ENCODE data around the gene SERPINA5.

The SERPINA5 gene

DNA sequence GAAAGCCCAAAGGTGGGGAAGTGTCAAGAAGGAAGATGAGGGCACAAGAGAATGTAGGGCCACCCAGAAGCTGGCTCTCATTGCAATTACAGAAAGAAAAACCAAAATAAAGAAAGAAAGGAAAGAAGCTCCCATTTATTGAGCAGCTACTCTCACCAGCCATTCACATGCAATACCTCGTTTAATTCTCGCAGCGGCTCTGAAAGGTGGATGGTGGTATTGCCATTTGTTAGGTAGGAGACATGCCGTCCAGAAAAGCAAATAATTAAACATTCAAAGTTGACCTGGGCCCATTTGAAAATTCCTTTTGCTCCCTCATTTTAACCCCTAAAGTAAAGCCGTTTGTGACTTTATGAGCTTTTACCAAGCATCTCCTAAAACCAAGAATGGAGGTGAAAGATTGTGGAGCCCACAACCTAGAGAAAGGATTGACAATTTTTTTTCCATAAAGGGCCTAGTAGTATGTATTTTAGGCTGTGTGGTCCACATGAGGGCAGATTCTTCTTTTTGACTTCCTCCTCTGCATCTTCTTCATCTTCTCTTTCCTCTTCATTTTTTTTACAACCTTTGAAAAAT is 36.2 kb downstream of the SERPINA5 start:
- Histone ChIP-seq H3K36me3 (ENCODE audit: insufficient read depth, low read length) (no peaks in the 10 kb centered on the region), H2AFZ (ENCODE audit: low read length, unreplicated experiment) (no peak overlapping the region), H3K27me3 (ENCODE audit: insufficient read depth, low read length) (no peaks in the 10 kb centered on the region), H3K27ac (ENCODE audit: low read depth, low read length) (no peak overlapping the region), H3K4me3 (ENCODE audit: low read depth, low read length) (no peak overlapping the region), H3K79me2 (ENCODE audit: control insufficient read depth, insufficient read depth, low read length, unreplicated experiment) (no peaks in the 10 kb centered on the region), H3K4me1 (ENCODE audit: control insufficient read depth, insufficient read depth, low read length, unreplicated experiment) (peaks cover 11% of the 10 kb centered on the region)

DNA sequence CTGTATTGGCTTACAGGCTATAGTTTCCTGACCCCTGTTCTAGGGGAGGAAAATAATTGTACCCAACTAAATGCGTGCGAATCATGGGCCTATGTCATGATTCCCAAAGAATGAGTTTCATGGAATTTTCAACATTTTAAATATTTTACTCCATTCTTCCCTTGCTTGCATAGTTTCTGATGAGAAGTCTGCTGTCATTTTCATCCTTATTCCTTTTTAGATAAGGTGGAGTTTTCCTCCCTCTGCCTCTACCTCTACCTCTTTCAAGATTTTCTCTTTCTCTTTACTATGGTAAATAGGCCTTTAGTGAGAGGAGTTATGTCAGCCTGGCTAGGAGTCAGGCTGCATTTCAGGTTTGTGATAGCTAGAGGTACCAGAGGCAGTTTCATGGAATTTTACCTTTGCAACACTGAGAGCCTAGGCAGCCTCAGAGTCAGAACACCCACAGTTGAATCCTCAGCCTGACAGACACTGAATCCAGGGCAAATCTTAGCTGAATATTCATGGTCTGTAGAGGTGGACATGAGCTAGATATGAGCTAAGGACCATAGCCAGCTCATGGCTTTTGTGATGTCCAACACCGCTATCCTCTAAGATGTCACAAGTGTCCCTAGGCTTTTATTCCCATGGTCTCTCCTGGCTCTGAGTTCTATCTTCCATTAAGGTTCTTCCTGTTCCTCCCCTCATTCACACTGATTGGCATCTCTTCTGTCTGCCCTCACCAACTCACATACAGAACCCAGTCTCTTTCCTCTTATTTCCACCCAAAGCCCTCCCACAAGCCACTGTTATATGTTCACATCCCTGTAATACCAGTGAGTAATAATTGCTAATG is 37.0 kb downstream of the SERPINA5 start:
- Histone ChIP-seq H2AFZ (ENCODE audit: low read length, unreplicated experiment) (no peak overlapping the region), H3K27me3 (ENCODE audit: insufficient read depth, low read length) (peaks cover 6% of the 10 kb centered on the region; the same call in 1 of the 2 replicates), H3K4me3 (ENCODE audit: low read depth, low read length) (no peak overlapping the region), H3K36me3 (ENCODE audit: insufficient read depth, low read length) (no peaks in the 10 kb centered on the region), H3K79me2 (ENCODE audit: control insufficient read depth, insufficient read depth, low read length, unreplicated experiment) (no peaks in the 10 kb centered on the region), H3K4me1 (ENCODE audit: control insufficient read depth, insufficient read depth, low read length, unreplicated experiment) (peaks cover 3% of the 10 kb centered on the region), H3K27ac (ENCODE audit: low read depth, low read length) (no peak overlapping the region)

DNA sequence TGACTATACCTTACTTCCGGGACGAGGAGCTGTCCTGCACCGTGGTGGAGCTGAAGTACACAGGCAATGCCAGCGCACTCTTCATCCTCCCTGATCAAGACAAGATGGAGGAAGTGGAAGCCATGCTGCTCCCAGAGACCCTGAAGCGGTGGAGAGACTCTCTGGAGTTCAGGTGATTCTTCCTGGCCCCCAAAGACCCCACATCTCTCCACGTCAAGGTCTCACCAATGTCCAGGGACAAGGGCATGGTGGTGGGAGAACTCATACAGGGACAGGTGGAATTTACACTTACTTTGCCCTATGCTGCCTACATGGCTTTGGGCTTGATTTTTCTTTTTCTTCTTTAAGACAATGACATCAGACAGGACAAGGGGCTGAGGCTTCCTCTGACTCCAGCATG is 38.1 kb downstream of the SERPINA5 start:
- Histone ChIP-seq H3K27ac (ENCODE audit: low read depth, low read length) (no peak overlapping the region), H3K4me1 (ENCODE audit: control insufficient read depth, insufficient read depth, low read length, unreplicated experiment) (no peaks in the 10 kb centered on the region), H3K27me3 (ENCODE audit: insufficient read depth, low read length) (peaks cover 16% of the 10 kb centered on the region; the same call in 1 of the 2 replicates), H3K4me3 (ENCODE audit: low read depth, low read length) (no peak overlapping the region), H3K79me2 (ENCODE audit: control insufficient read depth, insufficient read depth, low read length, unreplicated experiment) (no peaks in the 10 kb centered on the region), H3K36me3 (ENCODE audit: insufficient read depth, low read length) (no peaks in the 10 kb centered on the region), H2AFZ (ENCODE audit: low read length, unreplicated experiment) (no peak overlapping the region)

DNA sequence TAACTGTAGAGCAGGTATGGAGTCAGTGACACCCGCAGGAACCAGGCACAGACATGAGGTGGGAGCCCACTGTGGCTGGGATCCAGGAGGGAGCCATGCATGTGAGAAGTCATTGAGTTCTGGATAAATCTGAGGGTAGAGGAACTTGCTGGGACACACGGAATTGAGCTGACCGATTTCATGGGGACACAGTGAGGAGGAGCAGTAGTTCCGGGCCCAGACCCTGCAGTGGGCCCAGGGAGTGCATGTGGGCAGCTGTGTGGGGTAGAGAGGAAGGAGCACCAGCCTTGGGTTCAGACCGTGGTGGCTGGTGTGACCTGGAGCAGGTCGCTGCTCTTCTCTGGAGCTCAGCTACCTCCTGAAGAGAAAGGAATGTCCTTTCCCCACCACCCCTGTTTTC is 39.4 kb downstream of the SERPINA5 start:
- no peak overlapping the region for H2AFZ ChIP-seq (ENCODE audit: low read length, unreplicated experiment)
- H3K27me3 ChIP-seq (ENCODE audit: insufficient read depth, low read length), result peaks cover 28% of the 10 kb centered on the region; the same call in 1 of the 2 replicates
- H3K27ac ChIP-seq (ENCODE audit: low read depth, low read length), result no peak overlapping the region

DNA sequence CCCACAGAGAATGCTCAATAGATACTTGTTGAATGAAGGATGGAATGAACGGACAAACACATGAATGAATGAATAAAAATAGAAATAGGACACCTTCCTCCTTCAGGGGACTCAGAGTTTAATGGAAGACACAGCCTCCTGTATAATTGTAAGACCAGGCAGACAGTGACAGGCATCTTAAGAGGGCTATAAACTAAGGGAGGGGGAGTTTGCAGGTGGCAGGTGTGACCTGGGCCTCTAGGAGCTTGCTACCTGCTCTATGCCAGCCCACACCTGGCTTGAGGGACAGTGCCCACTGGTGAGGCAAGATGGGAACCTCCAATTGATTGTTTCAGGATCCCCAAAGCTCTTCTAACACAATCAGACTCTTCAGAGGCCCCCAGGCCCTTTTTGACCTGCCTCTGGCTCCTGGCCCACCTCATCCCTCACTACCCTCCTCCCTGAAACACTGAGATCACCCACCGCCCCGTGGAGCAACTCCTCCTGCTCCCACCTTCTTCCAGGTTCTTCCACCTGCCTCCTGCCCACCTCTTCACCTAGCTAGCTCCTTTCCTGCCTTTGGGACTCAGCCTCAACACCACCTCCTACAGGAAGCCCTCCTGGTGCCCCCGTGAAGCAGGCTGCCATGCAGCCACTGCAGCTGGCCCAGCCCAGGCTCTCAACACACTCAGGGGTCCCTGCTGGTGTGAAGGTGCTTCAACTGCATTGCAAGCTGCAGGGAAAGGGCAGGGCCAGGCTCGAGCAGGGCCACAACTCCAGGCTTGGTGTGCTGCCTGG is 40.3 kb downstream of the SERPINA5 start:
- Histone ChIP-seq H3K27me3 (ENCODE audit: insufficient read depth, low read length) (peaks cover 30% of the 10 kb centered on the region; the same call in 1 of the 2 replicates), H3K4me3 (ENCODE audit: low read depth, low read length) (no peak overlapping the region), H3K27ac (ENCODE audit: low read depth, low read length) (no peak overlapping the region), H3K79me2 (ENCODE audit: control insufficient read depth, insufficient read depth, low read length, unreplicated experiment) (no peaks in the 10 kb centered on the region), H2AFZ (ENCODE audit: low read length, unreplicated experiment) (no peak overlapping the region), H3K36me3 (ENCODE audit: insufficient read depth, low read length) (no peaks in the 10 kb centered on the region), H3K4me1 (ENCODE audit: control insufficient read depth, insufficient read depth, low read length, unreplicated experiment) (no peaks in the 10 kb centered on the region)

More for the DNA sequence above, 39.4 kb downstream of the SERPINA5 start:
- Histone ChIP-seq H3K36me3 (ENCODE audit: insufficient read depth, low read length) (no peaks in the 10 kb centered on the region), H3K4me1 (ENCODE audit: control insufficient read depth, insufficient read depth, low read length, unreplicated experiment) (no peaks in the 10 kb centered on the region), H3K79me2 (ENCODE audit: control insufficient read depth, insufficient read depth, low read length, unreplicated experiment) (no peaks in the 10 kb centered on the region), H3K4me3 (ENCODE audit: low read depth, low read length) (no peak overlapping the region)

DNA sequence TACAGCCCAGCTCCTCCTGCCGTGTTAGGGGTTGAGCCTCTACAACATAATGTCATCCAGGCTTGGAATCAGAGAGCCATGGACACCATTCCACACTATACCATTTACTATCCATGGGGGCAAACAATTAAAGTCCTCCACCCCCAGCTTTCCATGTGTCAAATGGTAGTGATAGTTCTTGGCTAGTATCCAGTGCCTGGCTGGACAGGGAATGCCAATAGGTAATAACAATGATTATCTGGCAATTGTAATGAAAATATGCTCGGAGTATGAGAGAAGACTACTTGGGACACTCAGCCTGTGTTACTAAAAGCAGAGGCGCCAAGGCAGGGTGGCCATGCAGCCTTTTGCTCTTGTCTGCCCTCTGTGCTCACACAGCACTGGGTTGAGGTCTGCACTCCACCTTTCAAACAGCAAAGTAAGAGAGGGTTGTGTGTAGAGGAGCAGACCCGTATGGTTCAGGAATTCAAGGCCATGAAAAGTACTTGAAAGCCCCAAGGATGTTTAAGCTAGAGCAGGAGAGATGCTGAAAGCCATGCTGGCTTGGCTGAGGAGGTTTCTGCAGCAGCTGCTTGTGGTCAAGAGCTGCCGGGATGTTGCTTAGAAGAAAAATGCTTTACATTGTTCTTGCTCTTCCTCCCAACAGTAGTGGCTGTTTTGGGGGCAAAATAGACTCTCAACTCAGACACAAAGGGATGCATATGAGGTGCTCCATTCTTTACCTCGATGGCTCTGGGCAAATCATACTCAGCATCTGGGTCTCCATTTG is 41.6 kb downstream of the SERPINA5 start:
- Histone ChIP-seq H3K79me2 (ENCODE audit: control insufficient read depth, insufficient read depth, low read length, unreplicated experiment) (no peaks in the 10 kb centered on the region), H3K4me1 (ENCODE audit: control insufficient read depth, insufficient read depth, low read length, unreplicated experiment) (no peaks in the 10 kb centered on the region), H3K36me3 (ENCODE audit: insufficient read depth, low read length) (no peaks in the 10 kb centered on the region), H2AFZ (ENCODE audit: low read length, unreplicated experiment) (no peak overlapping the region), H3K4me3 (ENCODE audit: low read depth, low read length) (no peak overlapping the region), H3K27ac (ENCODE audit: low read depth, low read length) (no peak overlapping the region), H3K27me3 (ENCODE audit: insufficient read depth, low read length) (peaks cover 30% of the 10 kb centered on the region; the same call in 1 of the 2 replicates)

DNA sequence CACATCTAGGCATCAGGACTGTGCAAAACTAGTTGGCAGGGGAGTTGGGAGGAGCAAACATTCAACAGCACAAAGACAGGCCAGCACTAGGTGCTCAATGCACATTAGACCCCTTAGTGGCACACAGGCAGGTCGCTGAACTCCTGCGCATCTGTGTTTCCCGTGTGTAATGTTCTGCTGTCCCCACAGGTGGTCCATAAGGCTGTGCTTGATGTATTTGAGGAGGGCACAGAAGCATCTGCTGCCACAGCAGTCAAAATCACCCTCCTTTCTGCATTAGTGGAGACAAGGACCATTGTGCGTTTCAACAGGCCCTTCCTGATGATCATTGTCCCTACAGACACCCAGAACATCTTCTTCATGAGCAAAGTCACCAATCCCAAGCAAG is 42.2 kb downstream of the SERPINA5 start:
- H3K27ac ChIP-seq (ENCODE audit: low read depth, low read length), result no peak overlapping the region
- no peak overlapping the region for H2AFZ ChIP-seq (ENCODE audit: low read length, unreplicated experiment)
- no peak overlapping the region for H3K4me3 ChIP-seq (ENCODE audit: low read depth, low read length)
- no peaks in the 10 kb centered on the region for H3K36me3 ChIP-seq (ENCODE audit: insufficient read depth, low read length)
- no peaks in the 10 kb centered on the region for H3K79me2 ChIP-seq (ENCODE audit: control insufficient read depth, insufficient read depth, low read length, unreplicated experiment)
- H3K27me3 ChIP-seq (ENCODE audit: insufficient read depth, low read length), result peaks cover 30% of the 10 kb centered on the region; the same call in 1 of the 2 replicates
- H3K4me1 ChIP-seq (ENCODE audit: control insufficient read depth, insufficient read depth, low read length, unreplicated experiment), result no peaks in the 10 kb centered on the region

DNA sequence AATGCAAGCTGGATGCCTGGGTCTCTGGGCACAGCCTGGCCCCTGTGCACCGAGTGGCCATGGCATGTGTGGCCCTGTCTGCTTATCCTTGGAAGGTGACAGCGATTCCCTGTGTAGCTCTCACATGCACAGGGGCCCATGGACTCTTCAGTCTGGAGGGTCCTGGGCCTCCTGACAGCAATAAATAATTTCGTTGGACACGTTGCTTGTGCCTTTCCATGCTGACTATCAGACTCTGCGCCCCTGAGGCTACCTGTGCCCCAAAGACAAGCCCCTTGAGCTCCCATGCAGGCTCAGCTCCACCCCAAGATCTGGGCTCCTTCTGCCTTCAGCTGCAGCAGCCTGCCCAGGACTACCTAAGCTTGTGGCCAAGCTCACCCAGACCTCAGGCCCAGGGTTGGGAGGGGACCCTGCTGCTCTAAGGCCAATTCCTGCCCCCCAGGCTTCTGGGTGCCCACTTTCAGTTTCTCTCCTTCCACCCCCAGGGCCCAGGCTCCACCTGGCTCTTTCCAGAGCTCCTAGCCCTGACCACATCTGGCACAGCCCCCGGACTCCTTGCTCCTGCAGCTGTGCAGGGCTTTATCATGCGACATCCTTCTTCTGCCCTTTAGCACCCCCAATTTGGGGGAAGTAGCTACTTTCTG is 42.8 kb downstream of the SERPINA5 start:
- Histone ChIP-seq H3K79me2 (ENCODE audit: control insufficient read depth, insufficient read depth, low read length, unreplicated experiment) (no peaks in the 10 kb centered on the region), H3K27ac (ENCODE audit: low read depth, low read length) (no peak overlapping the region), H3K27me3 (ENCODE audit: insufficient read depth, low read length) (peaks cover 30% of the 10 kb centered on the region; the same call in 1 of the 2 replicates), H3K4me1 (ENCODE audit: control insufficient read depth, insufficient read depth, low read length, unreplicated experiment) (no peaks in the 10 kb centered on the region), H3K36me3 (ENCODE audit: insufficient read depth, low read length) (no peaks in the 10 kb centered on the region), H3K4me3 (ENCODE audit: low read depth, low read length) (no peak overlapping the region), H2AFZ (ENCODE audit: low read length, unreplicated experiment) (no peak overlapping the region)

DNA sequence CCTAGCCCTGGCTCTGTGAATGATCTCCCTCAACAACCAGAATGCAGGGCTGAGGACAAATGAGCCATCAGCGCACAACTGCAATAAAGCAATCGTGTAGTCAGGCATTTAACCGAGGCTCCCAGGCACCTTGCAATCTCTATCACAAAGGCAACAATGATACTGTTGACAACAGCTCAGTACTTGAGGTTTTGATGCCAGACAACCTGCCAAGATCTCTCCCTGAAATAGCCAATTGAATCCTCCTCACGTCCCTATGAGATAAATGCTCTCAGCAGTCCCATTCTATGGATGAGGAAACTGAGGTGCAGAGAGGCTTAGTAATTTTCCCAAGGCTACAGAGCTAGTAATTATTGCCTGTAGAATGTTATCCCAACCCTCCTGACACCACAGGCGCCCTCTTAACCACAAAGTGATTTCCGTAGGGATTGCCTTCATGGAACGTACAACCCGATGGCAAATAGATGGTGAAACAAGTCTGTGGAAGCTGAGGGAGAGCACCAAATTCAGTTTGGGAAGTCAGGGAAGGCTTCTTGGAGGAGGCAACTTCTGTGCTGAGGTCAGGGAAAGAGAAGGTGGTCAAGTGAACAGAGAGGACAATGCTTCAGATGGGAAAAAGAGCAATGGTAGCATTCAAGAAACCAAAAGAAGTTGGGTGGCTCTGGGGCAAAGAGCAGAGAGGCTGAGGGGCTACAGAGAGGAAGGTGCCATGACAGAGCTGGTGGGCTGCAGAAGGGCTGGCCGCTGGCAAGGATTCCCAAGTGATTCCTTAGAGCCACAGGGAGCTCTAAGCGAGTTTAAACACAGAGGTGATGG is 43.5 kb downstream of the SERPINA5 start:
- H3K79me2 ChIP-seq (ENCODE audit: control insufficient read depth, insufficient read depth, low read length, unreplicated experiment), result no peaks in the 10 kb centered on the region
- no peak overlapping the region for H3K4me3 ChIP-seq (ENCODE audit: low read depth, low read length)
- H3K27me3 ChIP-seq (ENCODE audit: insufficient read depth, low read length), result peaks cover 30% of the 10 kb centered on the region; the same call in 1 of the 2 replicates
- no peak overlapping the region for H2AFZ ChIP-seq (ENCODE audit: low read length, unreplicated experiment)
- H3K27ac ChIP-seq (ENCODE audit: low read depth, low read length), result no peak overlapping the region
- no peaks in the 10 kb centered on the region for H3K4me1 ChIP-seq (ENCODE audit: control insufficient read depth, insufficient read depth, low read length, unreplicated experiment)
- H3K36me3 ChIP-seq (ENCODE audit: insufficient read depth, low read length), result no peaks in the 10 kb centered on the region

All from ACC112 (cell line).